H1 (cell line): Measurements from ENCODE around the gene CERT1. TPM values are rescaled to one million over a fixed set of nuclear protein-coding genes. Genes with fewer than 3 reads are reported as not detected.

Experiments
- CTCF ChIA-PET: fragments of 300-600 bp; sonication (Branson Sonifier 250); formaldehyde crosslinking; loops from one replicate; lab custom pipeline; 2021; ENCODE audit not compliant: partially characterized antibody; lab: Charles Lee
- POLR2A ChIA-PET: fragments of 300-600 bp; sonication (Branson Sonifier 250); formaldehyde crosslinking; loops from one replicate; lab custom pipeline; 2021; ENCODE audit warnings: inconsistent platforms; ENCODE audit not compliant: partially characterized antibody; lab: Charles Lee
- DNase-seq, 2 experiments: peaks; one replicate each; pipeline versions ENCODE4 v3.0.0 to v3.0.0-alpha.2; 2010 to 2022; ENCODE audit warnings: low spot score in 2 of 2, low read depth in 1 of 2, mixed read lengths in 1 of 2
- FAIRE-seq: peaks from 2 replicates; lab custom pipeline; 2011; peaks lifted over from hg19 to GRCh38; lab: Jason Lieb, UNC
- H2AFZ ChIP-seq: 2 replicates; pipeline ENCODE4 v1.8.1; 2012; ENCODE audit warnings: low read length, inconsistent platforms
- H2AK5ac ChIP-seq: 2 replicates; pipeline ENCODE4 v1.6.1; 2013; ENCODE audit warnings: low read depth, low read length
- H2BK120ac ChIP-seq: replicated peaks from 2 replicates; pipeline ENCODE3; 2013; ENCODE audit warnings: low read depth, low read length, inconsistent platforms
- H2BK12ac ChIP-seq: 2 replicates; pipeline ENCODE4 v1.6.1; 2013; ENCODE audit warnings: low read depth, low read length
- H2BK15ac ChIP-seq: 2 replicates; pipeline ENCODE4 v1.6.1; 2013; ENCODE audit warnings: low read length
- H2BK20ac ChIP-seq: 2 replicates; pipeline ENCODE4 v1.6.1; 2013; ENCODE audit warnings: low read length
- H2BK5ac ChIP-seq: 2 replicates; pipeline ENCODE4 v1.6.1; 2013; ENCODE audit warnings: low read depth, low read length
- H3K14ac ChIP-seq: 2 replicates; pipeline ENCODE4 v1.6.1; 2013; ENCODE audit warnings: inconsistent platforms; ENCODE audit not compliant: insufficient read length
- H3K18ac ChIP-seq: 2 replicates; pipeline ENCODE4 v1.6.1; 2013; ENCODE audit warnings: low read length; ENCODE audit errors: extremely low read depth
- H3K23ac ChIP-seq: 2 replicates; pipeline ENCODE4 v1.6.1; 2013; ENCODE audit warnings: inconsistent platforms; ENCODE audit not compliant: insufficient read length
- H3K23me2 ChIP-seq: 2 replicates; pipeline ENCODE4 v1.6.1; 2013; ENCODE audit warnings: low read depth, low read length
- H3K27ac ChIP-seq: 2 replicates; pipeline ENCODE4 v1.6.1; 2011; ENCODE audit warnings: low read depth, low read length, inconsistent platforms
- H3K27me3 ChIP-seq, 4 experiments: replicated peaks in 1 of 4; 1 replicate in 1 of 4; 2 replicates in 3 of 4; pipeline versions ENCODE4 v1.6.1 to v1.8.1; 2011 to 2013; ENCODE audit warnings: low read length in 3 of 4, mild to moderate bottlenecking in 3 of 4, inconsistent platforms in 2 of 4, mixed read lengths in 2 of 4, moderate library complexity in 1 of 4; ENCODE audit not compliant: control insufficient read depth in 3 of 4, insufficient read depth in 3 of 4; ENCODE audit errors: extremely low read depth in 1 of 4
- H3K36me3 ChIP-seq, 4 experiments: 2 replicates each; pipeline versions ENCODE4 v1.6.1 to v1.8.1; 2011 to 2013; ENCODE audit warnings: mild to moderate bottlenecking in 4 of 4, low read length in 3 of 4, moderate library complexity in 2 of 4, control low read depth in 1 of 4, inconsistent platforms in 1 of 4; ENCODE audit not compliant: insufficient read depth in 4 of 4, control insufficient read depth in 2 of 4
- H3K4ac ChIP-seq: replicated peaks from 2 replicates; pipeline ENCODE3; 2013; ENCODE audit warnings: low read length, low read depth, mixed read lengths, inconsistent platforms; ENCODE audit not compliant: insufficient read length
- H3K4me1 ChIP-seq, 4 experiments: replicated peaks in 1 of 4; 1 replicate in 1 of 4; 2 replicates in 3 of 4; pipeline versions ENCODE4 v1.6.1 to v1.8.1; 2011 to 2013; ENCODE audit warnings: low read length in 3 of 4, inconsistent platforms in 2 of 4, mixed read lengths in 1 of 4; ENCODE audit not compliant: insufficient read depth in 4 of 4, control insufficient read depth in 3 of 4
- H3K4me2 ChIP-seq, 2 experiments: 2 replicates each; pipeline versions ENCODE4 v1.6.1 to v1.8.1; 2011 to 2013; ENCODE audit warnings: low read depth in 2 of 2, low read length in 2 of 2, control low read depth in 1 of 2, inconsistent platforms in 1 of 2, mild to moderate bottlenecking in 1 of 2; ENCODE audit not compliant: insufficient read depth in 1 of 2
- H3K4me3 ChIP-seq, 4 experiments: fragments of 200-600, 300-600 bp in 1 of 4; sonication (generic), shearing (Covaris generic), sonication (Bioruptor Twin) in 1 of 4; 2 replicates each; pipeline versions ENCODE4 v1.5.1 to v1.8.1; 2011 to 2016; ENCODE audit warnings: low read length in 4 of 4, low read depth in 3 of 4, control low read depth in 2 of 4, inconsistent platforms in 2 of 4, mild to moderate bottlenecking in 2 of 4, mixed read lengths in 1 of 4, moderate library complexity in 1 of 4; ENCODE audit not compliant: insufficient read depth in 2 of 4; ENCODE audit errors: extremely low read depth in 1 of 4
- H3K56ac ChIP-seq: replicated peaks from 2 replicates; pipeline ENCODE3; 2013; ENCODE audit warnings: low read depth, mild to moderate bottlenecking, mixed read lengths, low read length, inconsistent platforms; ENCODE audit not compliant: insufficient read length
- H3K79me1 ChIP-seq: 2 replicates; pipeline ENCODE4 v1.6.1; 2013; ENCODE audit warnings: low read depth, low read length, control low read depth
- H3K79me2 ChIP-seq, 2 experiments: 2 replicates each; pipeline versions ENCODE4 v1.6.1 to v1.8.1; 2012 to 2013; ENCODE audit warnings: low read length in 2 of 2, mild to moderate bottlenecking in 2 of 2, inconsistent platforms in 1 of 2; ENCODE audit not compliant: insufficient read depth in 2 of 2, control insufficient read depth in 1 of 2
- H3K9ac ChIP-seq, 4 experiments: replicated peaks in 1 of 4; 1 replicate in 1 of 4; 2 replicates in 3 of 4; pipeline versions ENCODE4 v1.6.1 to v1.8.1; 2011 to 2013; ENCODE audit warnings: low read depth in 3 of 4, low read length in 3 of 4, control low read depth in 2 of 4, mild to moderate bottlenecking in 2 of 4, moderate library complexity in 2 of 4, inconsistent platforms in 1 of 4; ENCODE audit errors: extremely low read depth in 1 of 4
- H3K9me3 ChIP-seq, 2 experiments: 2 replicates each; pipeline versions ENCODE4 v1.6.1 to v1.8.1; 2012 to 2013; ENCODE audit warnings: mild to moderate bottlenecking in 2 of 2, moderate library complexity in 2 of 2, control low read depth in 1 of 2, inconsistent platforms in 1 of 2, low read depth in 1 of 2, low read length in 1 of 2, mixed read lengths in 1 of 2; ENCODE audit not compliant: insufficient read depth in 2 of 2
- H4K20me1 ChIP-seq, 2 experiments: replicated peaks in 1 of 2; 2 replicates each; pipeline versions ENCODE3 to v1.8.1; 2011 to 2013; ENCODE audit warnings: inconsistent platforms in 2 of 2, low read length in 2 of 2, mild to moderate bottlenecking in 1 of 2; ENCODE audit not compliant: insufficient read depth in 2 of 2, control insufficient read depth in 1 of 2
- H4K5ac ChIP-seq: 2 replicates; pipeline ENCODE4 v1.6.1; 2013; ENCODE audit warnings: low read length, low read depth, mixed read lengths, inconsistent platforms; ENCODE audit not compliant: insufficient read length
- H4K8ac ChIP-seq: 2 replicates; pipeline ENCODE4 v1.8.0; 2013; ENCODE audit warnings: mild to moderate bottlenecking, moderate library complexity, low read length, inconsistent platforms; ENCODE audit not compliant: insufficient read depth; ENCODE audit errors: extremely low read depth
- H4K91ac ChIP-seq: replicated peaks from 2 replicates; pipeline ENCODE3; 2013; ENCODE audit warnings: low read length, mixed read lengths, inconsistent platforms; ENCODE audit not compliant: insufficient read length
- ASH2L ChIP-seq: fragments of 200-600, 300-600 bp; sonication (generic); IDR thresholded peaks from one replicate; pipeline ENCODE4 v1.7.1; 2017; ENCODE audit warnings: low read length
- EZH2 ChIP-seq: fragments of 200-600 bp; sonication (generic); IDR thresholded peaks from 2 replicates; pipeline ENCODE4 v1.7.1; 2012; ENCODE audit warnings: low read depth, mild to moderate bottlenecking, moderate library complexity, low read length, inconsistent platforms; ENCODE audit not compliant: severe bottlenecking
- MAX ChIP-seq: IDR thresholded peaks from 2 replicates; pipeline ENCODE4 v1.6.1; 2012; ENCODE audit warnings: inconsistent platforms
- POLR2A ChIP-seq, 2 experiments: IDR thresholded peaks; 1 replicate in 1 of 2; 2 replicates in 1 of 2; pipeline ENCODE4 v1.6.1; 2011; ENCODE audit warnings: low read depth in 2 of 2, low read length in 2 of 2, mild to moderate bottlenecking in 2 of 2; ENCODE audit errors: control extremely low read depth in 1 of 2
- POLR2AphosphoS5 ChIP-seq: IDR thresholded peaks from 2 replicates; pipeline ENCODE4 v1.6.1; 2011; ENCODE audit warnings: low read depth, low read length
- RFX5 ChIP-seq: IDR thresholded peaks from 2 replicates; pipeline ENCODE4 v1.6.1; 2011; ENCODE audit warnings: low read depth, low read length, improper control_type of control experiment, borderline replicate concordance
- WGBS, 2 experiments: shearing (Covaris generic) in 1 of 2; methylation state at CpG; one replicate each; pipeline versions ENCODE4 v1.1.6 to v1.1.7; 2013 to 2015; ENCODE audit warnings: low lambda C conversion rate in 2 of 2, mixed read lengths in 2 of 2, inconsistent platforms in 1 of 2, low coverage in 1 of 2, missing lambda C conversion rate in 1 of 2; ENCODE audit not compliant: insufficient replicate concordance in 2 of 2, insufficient coverage in 1 of 2, insufficient read length in 1 of 2; ENCODE audit errors: extremely low coverage in 1 of 2, missing lambda C conversion rate in 1 of 2; 5-methylcytosine and 5-hydroxymethylcytosine counted together
- polyA plus RNA-seq, 7 experiments: library from polyadenylated mRNA; depleted of rRNA in 3 of 7; stranded (reverse) in 5 of 7; unstranded in 2 of 7; fragments of >200 nt in 5 of 7; fragments of 200-250 nt in 2 of 7; gene quantifications; 1 replicate in 5 of 7; 2 replicates in 1 of 7; 4 replicates in 1 of 7; pipeline versions ENCODE4 v1.2.1 to v1.2.3, GENCODE V29; 2011 to 2013; ENCODE audit warnings: missing spikeins in 2 of 7, mixed read lengths in 2 of 7
- total RNA-seq: library from RNA; stranded (reverse); fragmentation: NEBNext Ultra II Directional; extraction: Animal tissue kit (Norgen Biotek cat#: 25700); gene quantifications from 2 replicates; pipeline ENCODE4 v1.2.1, GENCODE V29; 2021

CERT1 gene
- total and polyA plus RNA-seq, 2 of the 8 experiments (the other 6 are each of a cell fraction or from before 2014, with no cell fraction given) = 7.8 to 55.3 TPM

- Histone ChIP-seq H2BK15ac (no peak overlapping the region), H3K79me1 (no peaks in the 10 kb centered on the region), H3K18ac (no peak overlapping the region), H3K4me3 (no peak overlapping the region), H2AFZ (no peak overlapping the region), H3K9me3 (no peaks in the 10 kb centered on the region), H3K36me3 (peaks cover 0 to 6% (median 0%) of the 10 kb centered on the region in 4 experiments; a peak in 1 of 8 replicates), H3K4me2 (no peak overlapping the region), H4K8ac (no peak overlapping the region), H4K91ac (no peak overlapping the region), H4K20me1 (no peaks in the 10 kb centered on the region), H3K79me2 (no peaks in the 10 kb centered on the region), H3K27ac (no peak overlapping the region), H3K56ac (no peak overlapping the region), H2BK12ac (no peak overlapping the region), H3K27me3 (no peaks in the 10 kb centered on the region), H4K5ac (no peak overlapping the region), H2BK20ac (no peak overlapping the region), H2BK5ac (no peak overlapping the region), H2AK5ac (no peak overlapping the region), H3K4ac (no peak overlapping the region), H3K23ac (no peak overlapping the region), H3K14ac (no peak overlapping the region), H3K23me2 (no peaks in the 10 kb centered on the region), H3K4me1 (no peaks in the 10 kb centered on the region), H3K9ac (no peak overlapping the region), H2BK120ac (no peak overlapping the region)
- DNase-seq (no peak), FAIRE-seq (no peak)
- ChIA-PET CTCF (interaction anchor here (1.2 kb wide), 1 partner anchor 9 kb away, joined by 3 read pairs; no protein-coding TSS in a partner anchor), POLR2A (no interaction called here)
- TF ChIP-seq POLR2AphosphoS5 (no peak), RFX5 (no peak), ASH2L (no peak), POLR2A (IDR thresholded peaks at IDR 0.05; ENCODE audit: control extremely low read depth in 1 of 2, low read depth in 2 of 2, low read length in 2 of 2) (no peak), MAX (no peak), EZH2 (no peak)
- 90% methylated on average over 3 of the region's 3 CpGs; no CpG with 5 or more reads in 1 of the 2 experiments for WGBS, 2 experiments
These were observed 40.0 kb upstream of the CERT1 start for GRCh38 chr5:75551471-75551870.
